ENCODE measurements around the gene FBL. TPM values are rescaled to one million over a fixed set of nuclear protein-coding genes. Genes with fewer than 3 reads are reported as not detected.

FBL gene
- total RNA-seq, 4 donors from 2014 or later, result 80.9 to 118 (median 91.1) TPM

DNA sequence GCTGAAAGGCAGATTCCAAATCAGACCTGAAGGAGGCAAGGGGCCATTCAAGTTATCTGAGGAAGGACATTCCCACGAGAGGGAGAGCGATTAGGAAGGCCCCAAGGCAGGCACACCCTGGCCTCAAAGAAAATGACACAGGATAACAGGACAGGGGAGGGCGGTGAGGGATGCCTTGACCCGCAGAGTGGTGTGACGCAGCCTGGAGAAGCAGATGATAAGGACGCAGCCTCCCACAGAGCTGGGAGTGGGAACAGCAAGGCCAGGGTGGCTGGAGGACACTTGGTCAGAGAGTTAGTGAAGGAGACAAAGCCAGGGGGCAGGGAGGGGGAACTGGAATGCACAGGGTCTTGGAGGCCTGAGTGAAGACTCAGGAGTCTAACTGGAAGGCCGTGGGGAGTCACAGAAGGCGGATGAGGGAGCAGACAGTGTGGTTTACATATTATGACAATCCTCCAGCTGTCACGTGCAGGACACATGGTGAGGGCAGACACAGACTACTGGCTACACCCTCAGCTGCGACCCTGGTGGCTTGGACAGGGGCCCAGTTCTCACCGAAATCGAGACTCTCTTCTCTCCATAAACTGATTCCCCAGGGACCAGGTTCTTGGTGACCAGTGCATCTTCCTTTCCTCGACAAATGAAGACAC lies 6.4 kb downstream of the FBL start:
- intact Hi-C loops (cut with DNase I), result loop anchor here (5.0 to 10.0 kb wide), 2 partner anchors 48 to 135 kb away; partner anchors contain the start of gene PSMC4
- WGBS, 2 donors, result 90 to 91% methylated on average over 13 of the region's 13 CpGs
- DNase-seq, result no peak
- TF ChIP-seq POLR2A (IDR thresholded peaks at IDR 0.05), result no peak
- TF ChIP-seq, protein P1, sequence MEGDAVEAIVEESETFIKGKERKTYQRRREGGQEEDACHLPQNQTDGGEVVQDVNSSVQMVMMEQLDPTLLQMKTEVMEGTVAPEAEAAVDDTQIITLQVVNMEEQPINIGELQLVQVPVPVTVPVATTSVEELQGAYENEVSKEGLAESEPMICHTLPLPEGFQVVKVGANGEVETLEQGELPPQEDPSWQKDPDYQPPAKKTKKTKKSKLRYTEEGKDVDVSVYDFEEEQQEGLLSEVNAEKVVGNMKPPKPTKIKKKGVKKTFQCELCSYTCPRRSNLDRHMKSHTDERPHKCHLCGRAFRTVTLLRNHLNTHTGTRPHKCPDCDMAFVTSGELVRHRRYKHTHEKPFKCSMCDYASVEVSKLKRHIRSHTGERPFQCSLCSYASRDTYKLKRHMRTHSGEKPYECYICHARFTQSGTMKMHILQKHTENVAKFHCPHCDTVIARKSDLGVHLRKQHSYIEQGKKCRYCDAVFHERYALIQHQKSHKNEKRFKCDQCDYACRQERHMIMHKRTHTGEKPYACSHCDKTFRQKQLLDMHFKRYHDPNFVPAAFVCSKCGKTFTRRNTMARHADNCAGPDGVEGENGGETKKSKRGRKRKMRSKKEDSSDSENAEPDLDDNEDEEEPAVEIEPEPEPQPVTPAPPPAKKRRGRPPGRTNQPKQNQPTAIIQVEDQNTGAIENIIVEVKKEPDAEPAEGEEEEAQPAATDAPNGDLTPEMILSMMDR (IDR thresholded peaks at IDR 0.05), result no peak
- H3K36me3 ChIP-seq, result peaks cover 34 to 35% of the 10 kb centered on the region in 2 donors
- H3K4me3 ChIP-seq (replicated peaks in 1 of 3), result no peak overlapping the region
- peaks cover 9 to 18% of the 10 kb centered on the region in 2 donors for H3K4me1 ChIP-seq
- H3K9me3 ChIP-seq, result no peaks in the 10 kb centered on the region
- no peaks in the 10 kb centered on the region for H3K27me3 ChIP-seq
- H3K27ac ChIP-seq, result no peak overlapping the region

DNA sequence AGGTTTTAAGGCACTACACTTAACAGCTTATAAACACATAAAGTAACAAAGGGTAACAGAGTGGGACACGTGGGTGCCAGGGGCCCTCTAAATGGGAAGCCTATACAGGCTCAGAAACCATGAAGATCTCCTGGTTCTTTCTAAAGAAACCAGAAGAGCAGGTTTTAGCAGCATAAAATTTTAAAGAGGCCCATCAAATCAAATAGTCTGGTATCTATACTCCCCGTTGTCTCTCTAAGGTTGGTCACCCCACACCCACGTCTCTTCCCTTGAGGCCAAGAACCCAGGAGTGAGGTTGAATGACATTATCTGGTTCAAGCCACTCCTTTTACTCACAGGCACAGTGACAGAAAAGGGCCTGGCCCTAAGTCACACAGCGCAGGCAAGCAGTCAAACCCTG lies 7.6 kb downstream of the FBL start:
- H3K36me3 ChIP-seq, result peaks cover 34 to 35% of the 10 kb centered on the region in 2 donors
- WGBS, 2 donors, result 84 to 88% methylated on average over 4 of the region's 4 CpGs
- DNase-seq, result no peak

DNA sequence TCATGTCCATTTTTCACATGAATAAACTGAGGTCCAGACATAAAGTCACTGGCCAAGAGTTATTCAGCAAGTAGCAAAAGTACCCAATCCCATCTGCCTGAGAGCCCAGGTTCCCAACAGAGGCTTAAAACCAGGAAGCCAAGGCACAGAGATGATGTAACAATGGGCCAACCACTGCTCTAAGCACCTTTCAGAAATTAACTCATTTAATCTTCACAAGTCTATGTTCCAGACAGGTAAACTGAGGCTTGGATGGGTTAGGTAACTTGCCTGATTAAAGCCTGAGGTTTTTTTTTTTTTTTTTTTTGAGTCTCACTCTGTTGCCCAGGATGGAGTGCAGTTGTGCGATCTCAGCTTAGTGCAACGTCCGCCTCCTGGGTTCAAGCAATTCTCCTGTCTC lies 8.2 kb downstream of the FBL start:
- WGBS, 2 donors, result 97% methylated on average over 3 of the region's 3 CpGs
- H3K27ac ChIP-seq, result no peak overlapping the region
- no peak overlapping the region for H3K4me3 ChIP-seq (replicated peaks in 1 of 3)
- intact Hi-C loops (cut with DNase I), result no loop called here
- H3K4me1 ChIP-seq, result peaks cover 5 to 15% of the 10 kb centered on the region in 2 donors
- TF ChIP-seq, protein P1 (IDR thresholded peaks at IDR 0.05), result no peak
- no peak for TF ChIP-seq POLR2A (IDR thresholded peaks at IDR 0.05)
- no peaks in the 10 kb centered on the region for H3K27me3 ChIP-seq
- DNase-seq, result no peak
- H3K9me3 ChIP-seq, result no peaks in the 10 kb centered on the region
- H3K36me3 ChIP-seq, result peaks cover 34 to 35% of the 10 kb centered on the region in 2 donors

More for the DNA sequence above, 7.6 kb downstream of the FBL start:
- Histone ChIP-seq H3K4me3 (replicated peaks in 1 of 3) (no peak overlapping the region), H3K4me1 (peaks cover 3 to 16% of the 10 kb centered on the region in 2 donors), H3K27ac (no peak overlapping the region), H3K9me3 (no peaks in the 10 kb centered on the region), H3K27me3 (no peaks in the 10 kb centered on the region)
- no peak for TF ChIP-seq POLR2A (IDR thresholded peaks at IDR 0.05)
- TF ChIP-seq, protein P1 (IDR thresholded peaks at IDR 0.05), result no peak
- intact Hi-C loops (cut with DNase I), result no loop called here

DNA sequence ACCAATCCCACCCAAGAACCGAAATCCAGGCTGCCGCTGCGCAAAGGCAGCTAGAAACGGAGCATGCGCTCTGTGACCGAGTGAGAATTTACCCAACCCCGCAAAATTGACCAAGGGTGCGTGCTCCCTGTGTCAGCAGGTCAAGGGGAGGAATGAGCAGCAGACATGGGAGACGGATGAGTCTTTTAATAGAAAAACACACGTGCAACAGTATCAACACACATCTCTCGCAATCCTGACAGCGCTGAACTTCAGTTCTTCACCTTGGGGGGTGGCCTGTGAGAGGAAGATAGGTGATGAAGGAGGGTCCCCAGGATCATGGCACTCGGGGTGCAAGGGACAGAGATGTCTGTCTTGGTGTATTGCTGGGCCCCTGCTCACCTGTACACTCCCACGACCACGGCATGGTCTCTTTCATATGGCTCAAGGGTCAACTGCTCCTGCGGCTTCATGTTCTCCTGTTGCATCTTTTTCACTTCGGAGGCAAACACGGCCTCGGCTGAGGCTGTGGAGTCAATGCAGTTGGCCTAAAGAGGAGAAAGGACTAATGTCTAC lies 11.8 kb downstream of the FBL start:
- Histone ChIP-seq H3K9me3 (no peaks in the 10 kb centered on the region), H3K36me3 (peaks cover 44 to 53% of the 10 kb centered on the region in 2 donors), H3K4me3 (replicated peaks in 1 of 3) (no peak overlapping the region), H3K27me3 (no peaks in the 10 kb centered on the region), H3K27ac (peak overlapping the region; percentile 39 to 85 (median 56)), H3K4me1 (peaks cover 10 to 24% of the 10 kb centered on the region in 2 donors)
- no peak for TF ChIP-seq POLR2A (IDR thresholded peaks at IDR 0.05)
- TF ChIP-seq, protein P1 (IDR thresholded peaks at IDR 0.05), result no peak
- intact Hi-C loops (cut with DNase I), result no loop called here
- DNase-seq, result no peak
- WGBS, 2 donors, result 44 to 47% methylated on average over 19 of the region's 19 CpGs
